GM12865 (cell line): Measurements from ENCODE around the gene CYP4Z1.
"Not testable (repeated sequence)": the region's sequence is repeated elsewhere in the genome, so short reads cannot be mapped to it uniquely, and the experiment has no call there.

Experiments
- DNase-seq: peaks from one replicate; pipeline ENCODE4 v3.0.0; 2010; ENCODE audit warnings: low read depth
- H3K4me3 ChIP-seq: 2 replicates; pipeline ENCODE4 v1.5.1; 2011; ENCODE audit warnings: mild to moderate bottlenecking, low read depth, low read length, control low read depth
- TF ChIP-seq, protein P1 (sequence below): IDR thresholded peaks from 2 replicates; pipeline ENCODE4 v1.5.1; 2011; ENCODE audit warnings: low read length, control low read depth, low read depth, inconsistent platforms; ENCODE audit not compliant: insufficient read depth; ENCODE audit errors: missing control alignments

CYP4Z1 gene

DNA sequence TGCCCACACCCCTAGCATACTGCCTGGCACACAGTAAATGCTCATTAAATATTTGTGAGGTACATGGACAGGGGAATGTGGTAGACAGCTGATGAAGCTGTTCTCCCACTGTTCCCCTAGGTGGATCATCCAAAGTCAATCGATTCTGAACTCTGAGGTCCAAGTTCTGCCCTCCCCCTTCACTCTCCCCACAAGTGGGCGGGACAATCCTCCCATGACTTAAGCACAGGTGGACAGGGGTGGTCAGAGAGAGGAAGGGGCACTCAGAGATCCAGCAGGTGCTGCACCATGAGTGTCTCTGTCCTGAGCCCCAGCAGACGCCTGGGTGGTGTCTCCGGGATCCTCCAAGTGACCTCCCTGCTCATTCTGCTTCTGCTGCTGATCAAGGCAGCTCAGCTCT lies 70.2 kb downstream of the CYP4Z1 start, which contains the start of gene CYP4A22:
Gene CYP4A22 (plus strand): TSS at position 244 of the 400 bp plus-strand sequence. CDS start 45 bp downstream, at position 289.
- TF ChIP-seq, protein P1, sequence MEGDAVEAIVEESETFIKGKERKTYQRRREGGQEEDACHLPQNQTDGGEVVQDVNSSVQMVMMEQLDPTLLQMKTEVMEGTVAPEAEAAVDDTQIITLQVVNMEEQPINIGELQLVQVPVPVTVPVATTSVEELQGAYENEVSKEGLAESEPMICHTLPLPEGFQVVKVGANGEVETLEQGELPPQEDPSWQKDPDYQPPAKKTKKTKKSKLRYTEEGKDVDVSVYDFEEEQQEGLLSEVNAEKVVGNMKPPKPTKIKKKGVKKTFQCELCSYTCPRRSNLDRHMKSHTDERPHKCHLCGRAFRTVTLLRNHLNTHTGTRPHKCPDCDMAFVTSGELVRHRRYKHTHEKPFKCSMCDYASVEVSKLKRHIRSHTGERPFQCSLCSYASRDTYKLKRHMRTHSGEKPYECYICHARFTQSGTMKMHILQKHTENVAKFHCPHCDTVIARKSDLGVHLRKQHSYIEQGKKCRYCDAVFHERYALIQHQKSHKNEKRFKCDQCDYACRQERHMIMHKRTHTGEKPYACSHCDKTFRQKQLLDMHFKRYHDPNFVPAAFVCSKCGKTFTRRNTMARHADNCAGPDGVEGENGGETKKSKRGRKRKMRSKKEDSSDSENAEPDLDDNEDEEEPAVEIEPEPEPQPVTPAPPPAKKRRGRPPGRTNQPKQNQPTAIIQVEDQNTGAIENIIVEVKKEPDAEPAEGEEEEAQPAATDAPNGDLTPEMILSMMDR: no peak
- no peak within 1 kb of the TSS for H3K4me3 ChIP-seq
- DNase-seq: no peak

DNA sequence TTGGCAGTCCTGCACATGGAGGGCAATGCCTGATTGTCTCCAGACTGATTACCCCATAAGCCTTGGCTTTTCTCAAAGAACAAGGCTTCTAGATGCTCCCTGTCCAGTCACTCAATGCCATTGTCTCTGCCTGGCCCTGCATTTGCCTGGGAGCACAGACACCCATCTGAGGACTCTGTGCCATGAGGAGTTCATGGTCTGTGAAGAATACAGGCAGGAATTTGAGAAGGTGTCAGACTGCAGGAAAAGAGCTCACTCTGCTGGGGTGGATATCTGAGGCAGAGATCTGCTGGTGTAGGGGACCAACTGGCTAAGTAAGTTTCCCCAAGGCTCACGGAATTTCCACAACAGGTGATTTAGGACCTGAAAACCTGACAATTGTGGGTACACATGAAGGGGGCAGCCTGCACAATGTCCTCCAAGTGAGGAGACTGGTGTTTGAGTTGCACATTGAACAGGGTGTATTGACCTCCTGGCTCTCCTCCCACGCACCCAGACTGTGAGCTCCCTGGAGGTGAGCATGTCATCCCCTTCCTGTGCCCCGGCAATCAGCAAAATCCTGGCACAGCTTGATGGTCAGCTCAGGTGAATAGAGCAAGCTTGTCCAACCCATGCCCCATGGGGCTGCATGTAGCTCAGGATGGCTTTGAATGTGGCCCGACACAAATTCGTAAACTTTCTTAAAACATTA lies 71.0 kb downstream of the CYP4Z1 start:
- TF ChIP-seq, protein P1: no peak
- no peak for DNase-seq
- no peak overlapping the region for H3K4me3 ChIP-seq

DNA sequence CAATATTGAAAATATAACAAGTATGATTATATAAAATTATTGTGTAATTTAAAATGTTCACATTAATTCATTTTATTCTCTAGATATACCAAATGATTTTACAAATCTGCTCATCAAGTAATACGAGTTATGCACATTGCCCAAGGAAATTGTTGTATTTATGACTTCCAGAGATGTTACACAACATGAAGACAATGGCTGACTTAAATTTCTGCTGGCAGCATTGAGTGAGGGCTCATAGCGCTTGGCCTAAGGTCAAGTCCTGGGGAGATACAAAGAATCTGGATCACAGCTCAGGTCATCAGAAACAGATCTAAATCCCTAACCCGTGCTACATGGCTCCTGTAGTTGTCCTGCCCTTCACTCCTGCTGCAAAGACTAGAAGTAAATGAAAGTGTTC lies 73.3 kb downstream of the CYP4Z1 start:
- not testable (repeated sequence) for DNase-seq, H3K4me3 ChIP-seq

DNA sequence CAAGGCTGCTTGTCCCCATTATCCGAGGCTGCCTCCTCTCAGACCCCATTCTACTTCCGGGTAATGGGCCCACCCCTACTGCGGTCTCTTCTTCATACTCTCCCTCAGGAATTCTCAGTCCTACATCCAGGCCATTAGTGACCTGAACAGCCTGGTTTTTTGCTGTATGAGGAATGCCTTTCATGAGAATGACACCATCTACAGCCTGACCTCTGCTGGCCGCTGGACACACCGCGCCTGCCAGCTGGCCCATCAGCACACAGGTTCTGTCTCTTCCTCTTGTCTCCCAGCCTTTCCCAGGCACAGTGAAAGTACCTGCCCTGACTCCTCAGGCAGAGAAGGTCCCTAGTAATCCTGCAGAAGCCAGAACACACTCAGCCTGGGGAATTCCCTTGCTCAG lies 76.6 kb downstream of the CYP4Z1 start:
- DNase-seq, H3K4me3 ChIP-seq: not testable (repeated sequence)

DNA sequence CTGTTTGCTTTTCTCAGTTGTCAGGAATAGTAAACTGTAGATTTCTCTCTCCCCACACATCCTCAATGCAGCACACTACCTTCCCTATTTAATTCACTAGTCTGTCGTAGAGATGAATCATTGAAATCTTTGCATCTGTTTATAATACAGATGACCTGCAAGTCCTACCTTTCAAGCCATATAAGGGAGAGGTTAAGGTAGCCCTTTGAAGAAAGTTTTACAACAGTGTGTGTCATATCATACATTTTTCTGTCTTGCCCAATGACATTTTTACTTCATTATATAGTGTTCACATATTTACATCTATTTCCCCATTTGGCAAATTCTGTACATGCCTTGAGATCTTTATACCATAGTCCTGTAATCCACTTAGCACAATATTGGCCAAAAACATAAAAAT lies 79.5 kb downstream of the CYP4Z1 start:
- not testable (repeated sequence) for DNase-seq

DNA sequence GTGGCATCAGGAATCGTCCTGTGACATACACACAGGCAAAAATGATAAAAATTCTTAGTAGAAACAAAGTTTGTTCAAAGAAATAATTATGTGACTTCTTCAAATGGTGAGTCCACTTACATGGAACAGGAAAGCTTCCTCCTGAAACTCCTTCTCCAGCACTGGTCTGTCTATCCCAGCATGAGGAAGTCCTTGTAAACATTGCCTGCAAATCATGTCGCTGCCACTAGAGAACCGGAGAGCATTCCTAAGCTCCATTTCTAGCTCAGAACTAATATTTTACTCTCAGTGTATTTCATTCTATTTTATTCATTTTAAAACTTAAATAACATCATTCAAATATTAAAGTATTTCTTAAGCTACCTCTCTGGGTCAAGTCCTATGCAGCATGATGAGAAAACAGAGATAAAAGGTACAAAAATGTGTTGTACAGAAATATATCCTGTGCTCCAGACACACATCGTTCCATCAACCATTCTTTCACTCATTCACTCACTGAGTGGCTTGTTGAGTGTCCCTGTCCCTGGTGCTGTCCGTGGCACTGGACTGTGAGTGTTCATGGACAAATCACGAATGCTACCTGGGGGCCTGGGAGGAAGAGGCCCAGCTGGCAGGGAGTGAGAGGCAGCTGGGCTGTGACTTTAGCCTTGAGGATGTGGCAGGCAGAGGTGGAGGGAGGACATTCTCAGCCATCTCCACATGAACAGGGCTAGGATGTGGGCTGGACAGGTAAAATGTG lies 80.2 kb downstream of the CYP4Z1 start:
- no peak for DNase-seq
- TF ChIP-seq, protein P1: no peak
- no peak overlapping the region for H3K4me3 ChIP-seq

More for the DNA sequence above, 79.5 kb downstream of the CYP4Z1 start:
- H3K4me3 ChIP-seq: not testable (repeated sequence)

DNA sequence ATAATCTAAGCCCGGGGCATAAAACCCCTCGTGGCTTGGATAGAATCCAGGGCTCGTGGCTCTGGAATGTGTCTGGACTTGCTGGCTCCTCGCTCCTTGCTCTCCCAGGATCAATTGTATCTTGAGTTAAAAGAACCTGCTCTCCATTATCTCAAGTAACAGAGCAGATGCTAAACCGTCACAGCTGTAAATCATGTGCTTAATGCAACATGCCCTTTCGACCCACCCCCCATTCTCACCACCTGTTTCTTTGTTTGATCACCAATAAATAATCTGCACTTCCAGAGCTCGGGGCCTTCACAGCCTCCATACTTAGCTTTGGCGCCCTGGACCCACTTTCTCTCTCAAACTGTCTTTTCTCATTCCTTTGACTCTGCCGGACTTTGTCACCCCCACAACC lies 82.1 kb downstream of the CYP4Z1 start:
- DNase-seq, H3K4me3 ChIP-seq: not testable (repeated sequence)

DNA sequence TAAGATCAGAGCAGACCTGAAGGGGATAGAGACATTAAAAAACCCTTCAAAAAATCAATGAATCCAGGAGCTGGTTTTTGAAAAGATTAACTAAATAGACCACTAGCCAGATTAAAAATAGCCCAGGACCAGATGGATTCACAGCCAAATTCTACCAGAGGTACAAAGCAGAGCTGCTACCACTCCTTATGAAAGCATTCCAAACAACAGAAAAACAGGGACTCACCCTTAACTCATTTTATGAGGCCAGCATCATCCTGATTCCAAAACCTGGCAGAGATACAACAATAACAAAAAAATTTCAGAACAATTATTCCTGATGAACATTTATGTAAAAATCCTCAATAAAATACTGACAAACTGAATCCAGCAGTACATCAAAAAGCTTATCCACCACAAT lies 89.4 kb downstream of the CYP4Z1 start:
- DNase-seq, H3K4me3 ChIP-seq: not testable (repeated sequence)

DNA sequence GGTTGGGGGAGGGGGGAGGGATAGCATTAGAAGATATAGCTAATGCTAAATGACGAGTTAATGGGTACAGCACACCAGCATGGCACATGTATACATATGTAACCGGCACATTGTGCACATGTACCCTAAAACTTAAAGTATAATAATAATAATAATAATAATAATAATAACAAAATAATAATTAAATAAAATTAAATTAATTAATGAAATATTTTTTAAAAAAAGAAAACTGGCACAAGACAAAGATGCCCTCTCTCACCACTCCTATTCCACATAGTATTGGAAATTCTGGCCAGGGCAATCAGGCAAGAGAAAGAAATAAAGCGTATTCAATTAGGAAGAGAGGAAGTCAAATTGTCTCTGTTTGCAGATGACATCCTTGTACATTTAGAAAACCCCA lies 90.9 kb downstream of the CYP4Z1 start:
- not testable (repeated sequence) for DNase-seq

DNA sequence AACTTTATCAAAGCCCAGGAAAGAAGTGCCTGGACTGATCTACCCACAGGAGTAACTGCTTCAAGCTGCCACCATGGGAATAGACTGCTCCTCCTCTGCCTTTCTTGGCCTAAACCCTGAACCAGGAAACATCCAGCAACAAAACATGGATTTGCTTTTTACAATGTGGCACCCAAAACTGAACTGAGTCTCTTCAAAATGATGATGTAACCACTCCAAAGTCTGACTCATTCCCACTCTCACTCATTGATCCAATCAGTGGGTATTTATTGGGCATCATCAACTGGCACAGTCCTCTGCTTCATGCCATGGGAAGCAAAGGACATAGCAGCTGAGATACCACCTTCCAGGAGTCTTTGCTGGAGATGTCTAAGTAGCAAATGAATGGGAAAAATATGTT lies 93.7 kb downstream of the CYP4Z1 start:
- DNase-seq: no peak
- no peak overlapping the region for H3K4me3 ChIP-seq
- TF ChIP-seq, protein P1: no peak

More for the DNA sequence above, 90.9 kb downstream of the CYP4Z1 start:
- H3K4me3 ChIP-seq: not testable (repeated sequence)
